H1 (cell line): Measurements from ENCODE around the gene MRPL55. TPM values are rescaled to one million over a fixed set of nuclear protein-coding genes. Genes with fewer than 3 reads are reported as not detected.

Experiments used
- CTCF ChIA-PET: fragments of 300-600 bp; sonication (Branson Sonifier 250); formaldehyde crosslinking; loops from one replicate; lab custom pipeline; 2021; ENCODE audit not compliant: partially characterized antibody; lab: Charles Lee
- POLR2A ChIA-PET: fragments of 300-600 bp; sonication (Branson Sonifier 250); formaldehyde crosslinking; loops from one replicate; lab custom pipeline; 2021; ENCODE audit warnings: inconsistent platforms; ENCODE audit not compliant: partially characterized antibody; lab: Charles Lee
- DNase-seq, 2 experiments: peaks; one replicate each; pipeline versions ENCODE4 v3.0.0 to v3.0.0-alpha.2; 2010 to 2022; ENCODE audit warnings: low spot score in 2 of 2, low read depth in 1 of 2, mixed read lengths in 1 of 2
- FAIRE-seq: peaks from 2 replicates; lab custom pipeline; 2011; peaks lifted over from hg19 to GRCh38; lab: Jason Lieb, UNC
- H2AFZ ChIP-seq: 2 replicates; pipeline ENCODE4 v1.8.1; 2012; ENCODE audit warnings: low read length, inconsistent platforms
- H2AK5ac ChIP-seq: 2 replicates; pipeline ENCODE4 v1.6.1; 2013; ENCODE audit warnings: low read depth, low read length
- H2BK120ac ChIP-seq: replicated peaks from 2 replicates; pipeline ENCODE3; 2013; ENCODE audit warnings: low read depth, low read length, inconsistent platforms
- H2BK12ac ChIP-seq: 2 replicates; pipeline ENCODE4 v1.6.1; 2013; ENCODE audit warnings: low read depth, low read length
- H2BK15ac ChIP-seq: 2 replicates; pipeline ENCODE4 v1.6.1; 2013; ENCODE audit warnings: low read length
- H2BK20ac ChIP-seq: 2 replicates; pipeline ENCODE4 v1.6.1; 2013; ENCODE audit warnings: low read length
- H2BK5ac ChIP-seq: 2 replicates; pipeline ENCODE4 v1.6.1; 2013; ENCODE audit warnings: low read depth, low read length
- H3K14ac ChIP-seq: 2 replicates; pipeline ENCODE4 v1.6.1; 2013; ENCODE audit warnings: inconsistent platforms; ENCODE audit not compliant: insufficient read length
- H3K18ac ChIP-seq: 2 replicates; pipeline ENCODE4 v1.6.1; 2013; ENCODE audit warnings: low read length; ENCODE audit errors: extremely low read depth
- H3K23ac ChIP-seq: 2 replicates; pipeline ENCODE4 v1.6.1; 2013; ENCODE audit warnings: inconsistent platforms; ENCODE audit not compliant: insufficient read length
- H3K23me2 ChIP-seq: 2 replicates; pipeline ENCODE4 v1.6.1; 2013; ENCODE audit warnings: low read depth, low read length
- H3K27ac ChIP-seq: 2 replicates; pipeline ENCODE4 v1.6.1; 2011; ENCODE audit warnings: low read depth, low read length, inconsistent platforms
- H3K27me3 ChIP-seq, 4 experiments: replicated peaks in 1 of 4; 1 replicate in 1 of 4; 2 replicates in 3 of 4; pipeline versions ENCODE4 v1.6.1 to v1.8.1; 2011 to 2013; ENCODE audit warnings: low read length in 3 of 4, mild to moderate bottlenecking in 3 of 4, inconsistent platforms in 2 of 4, mixed read lengths in 2 of 4, moderate library complexity in 1 of 4; ENCODE audit not compliant: control insufficient read depth in 3 of 4, insufficient read depth in 3 of 4; ENCODE audit errors: extremely low read depth in 1 of 4
- H3K36me3 ChIP-seq, 4 experiments: 2 replicates each; pipeline versions ENCODE4 v1.6.1 to v1.8.1; 2011 to 2013; ENCODE audit warnings: mild to moderate bottlenecking in 4 of 4, low read length in 3 of 4, moderate library complexity in 2 of 4, control low read depth in 1 of 4, inconsistent platforms in 1 of 4; ENCODE audit not compliant: insufficient read depth in 4 of 4, control insufficient read depth in 2 of 4
- H3K4ac ChIP-seq: replicated peaks from 2 replicates; pipeline ENCODE3; 2013; ENCODE audit warnings: low read length, low read depth, mixed read lengths, inconsistent platforms; ENCODE audit not compliant: insufficient read length
- H3K4me1 ChIP-seq, 4 experiments: replicated peaks in 1 of 4; 1 replicate in 1 of 4; 2 replicates in 3 of 4; pipeline versions ENCODE4 v1.6.1 to v1.8.1; 2011 to 2013; ENCODE audit warnings: low read length in 3 of 4, inconsistent platforms in 2 of 4, mixed read lengths in 1 of 4; ENCODE audit not compliant: insufficient read depth in 4 of 4, control insufficient read depth in 3 of 4
- H3K4me2 ChIP-seq, 2 experiments: 2 replicates each; pipeline versions ENCODE4 v1.6.1 to v1.8.1; 2011 to 2013; ENCODE audit warnings: low read depth in 2 of 2, low read length in 2 of 2, control low read depth in 1 of 2, inconsistent platforms in 1 of 2, mild to moderate bottlenecking in 1 of 2; ENCODE audit not compliant: insufficient read depth in 1 of 2
- H3K4me3 ChIP-seq, 4 experiments: fragments of 200-600, 300-600 bp in 1 of 4; sonication (generic), shearing (Covaris generic), sonication (Bioruptor Twin) in 1 of 4; 2 replicates each; pipeline versions ENCODE4 v1.5.1 to v1.8.1; 2011 to 2016; ENCODE audit warnings: low read length in 4 of 4, low read depth in 3 of 4, control low read depth in 2 of 4, inconsistent platforms in 2 of 4, mild to moderate bottlenecking in 2 of 4, mixed read lengths in 1 of 4, moderate library complexity in 1 of 4; ENCODE audit not compliant: insufficient read depth in 2 of 4; ENCODE audit errors: extremely low read depth in 1 of 4
- H3K56ac ChIP-seq: replicated peaks from 2 replicates; pipeline ENCODE3; 2013; ENCODE audit warnings: low read depth, mild to moderate bottlenecking, mixed read lengths, low read length, inconsistent platforms; ENCODE audit not compliant: insufficient read length
- H3K79me1 ChIP-seq: 2 replicates; pipeline ENCODE4 v1.6.1; 2013; ENCODE audit warnings: low read depth, low read length, control low read depth
- H3K79me2 ChIP-seq, 2 experiments: 2 replicates each; pipeline versions ENCODE4 v1.6.1 to v1.8.1; 2012 to 2013; ENCODE audit warnings: low read length in 2 of 2, mild to moderate bottlenecking in 2 of 2, inconsistent platforms in 1 of 2; ENCODE audit not compliant: insufficient read depth in 2 of 2, control insufficient read depth in 1 of 2
- H3K9ac ChIP-seq, 4 experiments: replicated peaks in 1 of 4; 1 replicate in 1 of 4; 2 replicates in 3 of 4; pipeline versions ENCODE4 v1.6.1 to v1.8.1; 2011 to 2013; ENCODE audit warnings: low read depth in 3 of 4, low read length in 3 of 4, control low read depth in 2 of 4, mild to moderate bottlenecking in 2 of 4, moderate library complexity in 2 of 4, inconsistent platforms in 1 of 4; ENCODE audit errors: extremely low read depth in 1 of 4
- H3K9me3 ChIP-seq, 2 experiments: 2 replicates each; pipeline versions ENCODE4 v1.6.1 to v1.8.1; 2012 to 2013; ENCODE audit warnings: mild to moderate bottlenecking in 2 of 2, moderate library complexity in 2 of 2, control low read depth in 1 of 2, inconsistent platforms in 1 of 2, low read depth in 1 of 2, low read length in 1 of 2, mixed read lengths in 1 of 2; ENCODE audit not compliant: insufficient read depth in 2 of 2
- H4K20me1 ChIP-seq, 2 experiments: replicated peaks in 1 of 2; 2 replicates each; pipeline versions ENCODE3 to v1.8.1; 2011 to 2013; ENCODE audit warnings: inconsistent platforms in 2 of 2, low read length in 2 of 2, mild to moderate bottlenecking in 1 of 2; ENCODE audit not compliant: insufficient read depth in 2 of 2, control insufficient read depth in 1 of 2
- H4K5ac ChIP-seq: 2 replicates; pipeline ENCODE4 v1.6.1; 2013; ENCODE audit warnings: low read length, low read depth, mixed read lengths, inconsistent platforms; ENCODE audit not compliant: insufficient read length
- H4K8ac ChIP-seq: 2 replicates; pipeline ENCODE4 v1.8.0; 2013; ENCODE audit warnings: mild to moderate bottlenecking, moderate library complexity, low read length, inconsistent platforms; ENCODE audit not compliant: insufficient read depth; ENCODE audit errors: extremely low read depth
- H4K91ac ChIP-seq: replicated peaks from 2 replicates; pipeline ENCODE3; 2013; ENCODE audit warnings: low read length, mixed read lengths, inconsistent platforms; ENCODE audit not compliant: insufficient read length
- HDAC2 ChIP-seq, 2 experiments: fragments of 300-600 bp in 1 of 2; sonication (generic) in 1 of 2; IDR thresholded peaks; 2 replicates each; pipeline ENCODE4 v1.6.1; 2011 to 2012; ENCODE audit warnings: low read depth in 2 of 2, low read length in 2 of 2, mild to moderate bottlenecking in 2 of 2, moderate library complexity in 2 of 2, borderline replicate concordance in 1 of 2, inconsistent platforms in 1 of 2
- JUN ChIP-seq: IDR thresholded peaks from 2 replicates; pipeline ENCODE4 v1.6.1; 2011; ENCODE audit warnings: low read depth, mild to moderate bottlenecking, improper control_type of control experiment, low read length
- MAX ChIP-seq: IDR thresholded peaks from 2 replicates; pipeline ENCODE4 v1.6.1; 2012; ENCODE audit warnings: inconsistent platforms
- POLR2A ChIP-seq, 2 experiments: IDR thresholded peaks; 1 replicate in 1 of 2; 2 replicates in 1 of 2; pipeline ENCODE4 v1.6.1; 2011; ENCODE audit warnings: low read depth in 2 of 2, low read length in 2 of 2, mild to moderate bottlenecking in 2 of 2; ENCODE audit errors: control extremely low read depth in 1 of 2
- POU5F1 ChIP-seq: IDR thresholded peaks from 2 replicates; pipeline ENCODE4 v1.6.1; 2011; ENCODE audit warnings: low read depth, mild to moderate bottlenecking, low read length, moderate library complexity
- SIN3A ChIP-seq, 2 experiments: IDR thresholded peaks in 1 of 2; conservative IDR thresholded peaks in 1 of 2; 2 replicates each; pipeline ENCODE4 v1.6.1; 2011 to 2012; ENCODE audit warnings: low read length in 2 of 2, improper control_type of control experiment in 1 of 2, low read depth in 1 of 2, mild to moderate bottlenecking in 1 of 2
- TAF1 ChIP-seq: IDR thresholded peaks from 2 replicates; pipeline ENCODE4 v1.6.1; 2011; ENCODE audit warnings: mild to moderate bottlenecking, low read depth, low read length
- WGBS, 2 experiments: shearing (Covaris generic) in 1 of 2; methylation state at CpG; one replicate each; pipeline versions ENCODE4 v1.1.6 to v1.1.7; 2013 to 2015; ENCODE audit warnings: low lambda C conversion rate in 2 of 2, mixed read lengths in 2 of 2, inconsistent platforms in 1 of 2, low coverage in 1 of 2, missing lambda C conversion rate in 1 of 2; ENCODE audit not compliant: insufficient replicate concordance in 2 of 2, insufficient coverage in 1 of 2, insufficient read length in 1 of 2; ENCODE audit errors: extremely low coverage in 1 of 2, missing lambda C conversion rate in 1 of 2; 5-methylcytosine and 5-hydroxymethylcytosine counted together
- polyA plus RNA-seq, 7 experiments: library from polyadenylated mRNA; depleted of rRNA in 3 of 7; stranded (reverse) in 5 of 7; unstranded in 2 of 7; fragments of >200 nt in 5 of 7; fragments of 200-250 nt in 2 of 7; gene quantifications; 1 replicate in 5 of 7; 2 replicates in 1 of 7; 4 replicates in 1 of 7; pipeline versions ENCODE4 v1.2.1 to v1.2.3, GENCODE V29; 2011 to 2013; ENCODE audit warnings: missing spikeins in 2 of 7, mixed read lengths in 2 of 7
- total RNA-seq: library from RNA; stranded (reverse); fragmentation: NEBNext Ultra II Directional; extraction: Animal tissue kit (Norgen Biotek cat#: 25700); gene quantifications from 2 replicates; pipeline ENCODE4 v1.2.1, GENCODE V29; 2021

The MRPL55 gene
- total and polyA plus RNA-seq, 2 of the 8 experiments (the other 6 are each of a cell fraction or from before 2014, with no cell fraction given) = 59.0 to 244 TPM

- Histone ChIP-seq H2AK5ac (no peak overlapping the region), H3K9me3 (peaks cover 3 to 5% of the 10 kb centered on the region in 2 experiments; a peak in 3 of 4 replicates), H3K4me3 (no peak overlapping the region), H3K79me2 (peaks cover 83 to 100% of the 10 kb centered on the region in 2 experiments), H3K14ac (no peak overlapping the region), H2BK12ac (no peak overlapping the region), H4K8ac (no peak overlapping the region), H3K18ac (no peak overlapping the region), H2BK5ac (no peak overlapping the region), H3K4ac (no peak overlapping the region), H2BK120ac (no peak overlapping the region), H3K23me2 (no peaks in the 10 kb centered on the region), H3K4me2 (no peak overlapping the region), H3K27me3 (no peaks in the 10 kb centered on the region), H3K27ac (no peak overlapping the region), H4K91ac (no peak overlapping the region), H3K56ac (no peak overlapping the region), H3K79me1 (peaks cover 47% of the 10 kb centered on the region), H3K36me3 (no peaks in the 10 kb centered on the region), H4K20me1 (peaks cover 55 to 73% of the 10 kb centered on the region in 2 experiments), H3K23ac (no peak overlapping the region), H2BK15ac (no peak overlapping the region), H3K4me1 (peaks cover 0 to 3% (median 0%) of the 10 kb centered on the region in 4 experiments; a peak in 3 of 7 replicates), H4K5ac (no peak overlapping the region), H2BK20ac (no peak overlapping the region), H2AFZ (no peak overlapping the region), H3K9ac (no peak overlapping the region)
- no peak for FAIRE-seq
- CTCF ChIA-PET = interaction anchor here (0.6 to 2.9 kb wide), 5 partner anchors 10 to 381 kb away, joined by 3 to 14 read pairs (median 7); no protein-coding TSS in a partner anchor
- DNase-seq = no peak
- no peak for TF ChIP-seq SIN3A (conservative IDR thresholded peaks at IDR 0.05 in 1 of 2, IDR thresholded peaks at IDR 0.05 in 1 of 2; ENCODE audit: low read depth in 1 of 2, low read length in 2 of 2)
- TF ChIP-seq POU5F1 = no peak
- no peak for TF ChIP-seq POLR2A (IDR thresholded peaks at IDR 0.05; ENCODE audit: control extremely low read depth in 1 of 2, low read depth in 2 of 2, low read length in 2 of 2)
- no peak for TF ChIP-seq MAX
- TF ChIP-seq HDAC2 (IDR thresholded peaks at IDR 0.05; ENCODE audit: borderline replicate concordance in 1 of 2, low read depth in 2 of 2, low read length in 2 of 2) = no peak
- TF ChIP-seq JUN = no peak
- TF ChIP-seq TAF1 = no peak
- POLR2A ChIA-PET = interaction anchor here (1.3 to 7.1 kb wide), 3 partner anchors 8 to 13 kb away, joined by 3 to 53 read pairs (median 5); partner anchors contain the start of gene ARF1
- WGBS, 2 experiments = 86% methylated on average over 2 of the region's 2 CpGs; no CpG with 5 or more reads in 1 of the 2 experiments
Measured at GRCh38 chr1:228090613-228091081, 18.5 kb downstream of the MRPL55 start.
